OCI-LY1 (cell line): ENCODE results near the gene ARHGAP28.

Source experiments
- H2AFZ ChIP-seq: fragments of 200-600 bp; sonication (generic), shearing (Covaris generic); 2 replicates; pipeline ENCODE4 v1.6.0; 2014; ENCODE audit warnings: antibody characterized with exemption, mild to moderate bottlenecking, low read length
- H3F3A ChIP-seq: fragments of 200-600 bp; sonication (generic), shearing (Covaris generic); 2 replicates; pipeline ENCODE4 v1.6.0; 2014; ENCODE audit warnings: mild to moderate bottlenecking, antibody characterized with exemption, low read length, moderate library complexity; ENCODE audit not compliant: insufficient read depth
- H3K27ac ChIP-seq: fragments of 200-600 bp; sonication (generic); 2 replicates; pipeline ENCODE4 v1.5.1; 2014; ENCODE audit warnings: low read length, mixed run types, mild to moderate bottlenecking, low read depth; ENCODE audit not compliant: poor library complexity, severe bottlenecking
- H3K27me3 ChIP-seq: fragments of 200-600 bp; sonication (generic); 2 replicates; pipeline ENCODE4 v1.6.0; 2014; ENCODE audit warnings: antibody characterized with exemption, mild to moderate bottlenecking, low read length, moderate library complexity; ENCODE audit not compliant: insufficient read depth
- H3K36me3 ChIP-seq: fragments of 200-600 bp; sonication (generic); 2 replicates; pipeline ENCODE4 v1.6.1; 2014; ENCODE audit warnings: mild to moderate bottlenecking, antibody characterized with exemption, low read length, moderate library complexity, mixed read lengths; ENCODE audit not compliant: insufficient read depth
- H3K4me1 ChIP-seq: fragments of 200-600 bp; sonication (generic); 2 replicates; pipeline ENCODE4 v1.5.1; 2014; ENCODE audit warnings: mild to moderate bottlenecking, low read length, moderate library complexity; ENCODE audit not compliant: insufficient read depth, severe bottlenecking
- H3K4me2 ChIP-seq: fragments of 200-600 bp; sonication (generic), shearing (Covaris generic); 2 replicates; pipeline ENCODE4 v1.6.1; 2014; ENCODE audit warnings: low read length
- H3K4me3 ChIP-seq: fragments of 200-600 bp; sonication (generic); 2 replicates; pipeline ENCODE4 v1.5.1; 2014; ENCODE audit warnings: low read length, low read depth, mild to moderate bottlenecking, mixed read lengths; ENCODE audit not compliant: poor library complexity, severe bottlenecking
- H3K79me2 ChIP-seq: fragments of 200-600 bp; shearing (Covaris generic); 2 replicates; pipeline ENCODE4 v1.6.1; 2016; ENCODE audit warnings: mixed run types, low read length, mixed read lengths; ENCODE audit not compliant: insufficient read depth
- H3K9ac ChIP-seq: fragments of 200-600 bp; sonication (generic), shearing (Covaris generic); 2 replicates; pipeline ENCODE4 v1.6.1; 2014; ENCODE audit warnings: mild to moderate bottlenecking, low read length, mixed read lengths
- H3K9me2 ChIP-seq: fragments of 200-600 bp; sonication (generic), shearing (Covaris generic); 2 replicates; pipeline ENCODE4 v1.6.1; 2014; ENCODE audit warnings: low read depth, mild to moderate bottlenecking, low read length, mixed read lengths
- H3K9me3 ChIP-seq: fragments of 200-600 bp; shearing (Covaris generic); 2 replicates; pipeline ENCODE4 v1.6.1; 2014; ENCODE audit warnings: low read length, mixed read lengths
- H4K20me1 ChIP-seq: fragments of 200-600 bp; sonication (generic), shearing (Covaris generic); 2 replicates; pipeline ENCODE4 v1.6.0; 2016; ENCODE audit warnings: mild to moderate bottlenecking, low read length; ENCODE audit not compliant: insufficient read depth
- CTCF ChIP-seq: fragments of 200-600 bp; sonication (generic), shearing (Covaris generic); IDR thresholded peaks from 2 replicates; pipeline ENCODE4 v1.5.1; 2017; ENCODE audit warnings: mild to moderate bottlenecking, antibody characterized with exemption, low read length, moderate library complexity, mixed read lengths
- EZH2 ChIP-seq: fragments of 200-600 bp; sonication (generic), shearing (Covaris generic); IDR thresholded peaks from 2 replicates; pipeline ENCODE4 v1.8.0; 2017; ENCODE audit warnings: borderline replicate concordance, mixed run types, mild to moderate bottlenecking, antibody characterized with exemption, low read length, moderate library complexity, mixed read lengths

Gene ARHGAP28

GRCh38 chr18:6960124-6960523 lies 230.6 kb downstream of the ARHGAP28 start:
- no peaks in the 10 kb centered on the region for H3K36me3 ChIP-seq

GRCh38 chr18:6960656-6961055 lies 231.1 kb downstream of the ARHGAP28 start:
- Histone ChIP-seq H3K9ac (no peak overlapping the region), H3K4me1 (no peaks in the 10 kb centered on the region), H3K27me3 (0 out of 2 replicates have a peak, but pooled peaks cover 4% of the 10 kb centered on the region), H3F3A (no peaks in the 10 kb centered on the region), H3K4me2 (no peak overlapping the region), H2AFZ (no peak overlapping the region), H3K27ac (no peak overlapping the region), H3K36me3 (no peaks in the 10 kb centered on the region), H4K20me1 (no peaks in the 10 kb centered on the region), H3K4me3 (no peak overlapping the region), H3K79me2 (no peaks in the 10 kb centered on the region), H3K9me2 (no peaks in the 10 kb centered on the region), H3K9me3 (no peaks in the 10 kb centered on the region)
- TF ChIP-seq EZH2 (no peak), CTCF (no peak)

More at GRCh38 chr18:6960124-6960523, 230.6 kb downstream of the ARHGAP28 start:
- Histone ChIP-seq H3K79me2 (no peaks in the 10 kb centered on the region), H3K9me2 (no peaks in the 10 kb centered on the region), H2AFZ (no peak overlapping the region), H3K9me3 (no peaks in the 10 kb centered on the region), H3K4me2 (no peak overlapping the region), H3K4me1 (no peaks in the 10 kb centered on the region), H3F3A (no peaks in the 10 kb centered on the region), H3K27me3 (0 out of 2 replicates have a peak, but pooled peaks cover 4% of the 10 kb centered on the region), H3K9ac (no peak overlapping the region), H3K27ac (no peak overlapping the region), H3K4me3 (no peak overlapping the region), H4K20me1 (no peaks in the 10 kb centered on the region)
- no peak for TF ChIP-seq CTCF
- no peak for TF ChIP-seq EZH2

- H3K27ac ChIP-seq = no peak overlapping the region
- no peaks in the 10 kb centered on the region for H3K9me3 ChIP-seq
- no peak overlapping the region for H3K4me2 ChIP-seq
- no peaks in the 10 kb centered on the region for H4K20me1 ChIP-seq
- 0 out of 2 replicates have a peak, but pooled peaks cover 3% of the 10 kb centered on the region for H3K27me3 ChIP-seq
- H3K4me1 ChIP-seq = no peaks in the 10 kb centered on the region
- H3K4me3 ChIP-seq = no peak overlapping the region
- H3K79me2 ChIP-seq = no peaks in the 10 kb centered on the region
- H3F3A ChIP-seq = no peaks in the 10 kb centered on the region
- TF ChIP-seq CTCF (no peak), EZH2 (no peak)
- H2AFZ ChIP-seq = no peak overlapping the region
- no peak overlapping the region for H3K9ac ChIP-seq
- H3K9me2 ChIP-seq = no peaks in the 10 kb centered on the region
- H3K36me3 ChIP-seq = no peaks in the 10 kb centered on the region
Observed at GRCh38 chr18:6961331-6961730, 231.8 kb downstream of the ARHGAP28 start.
